Amniotic stem cell (primary cell): ENCODE measurements around the gene RPL35A.
"Not testable (repeated sequence)": the region's sequence is repeated elsewhere in the genome, so short reads cannot be mapped to it uniquely, and the experiment has no call there.

Experiments
- DNase-seq: peaks from one replicate; lab custom pipeline; 2025; lab: John Stamatoyannopoulos, UW

RPL35A gene

GRCh38 chr3:197949778-197950676 is at the start of gene RPL35A:
Gene RPL35A (plus strand): TSS chr3:197950190. CDS start chr3:197950968, 778 bp downstream.
- DNase-seq = peak; percentile 96

GRCh38 chr3:197901626-197902025 is 48.4 kb upstream of the RPL35A start:
- no peak for DNase-seq

- DNase-seq = peak; percentile 88
Observed at GRCh38 chr3:197906023-197906849, 43.8 kb upstream of the RPL35A start.

GRCh38 chr3:197906850-197907187 is 43.2 kb upstream of the RPL35A start:
- DNase-seq = no peak

GRCh38 chr3:197907196-197907595 is 42.8 kb upstream of the RPL35A start:
- no peak for DNase-seq

GRCh38 chr3:197908550-197908949 is 41.4 kb upstream of the RPL35A start:
- not testable (repeated sequence) for DNase-seq

- no peak for DNase-seq
Observed at GRCh38 chr3:197908957-197909701, 40.9 kb upstream of the RPL35A start.

GRCh38 chr3:197912741-197913476 is 37.1 kb upstream of the RPL35A start:
- peak; percentile 16 for DNase-seq

- DNase-seq = no peak
Observed at GRCh38 chr3:197913641-197914380, 36.2 kb upstream of the RPL35A start.

- DNase-seq = not testable (repeated sequence)
Observed at GRCh38 chr3:197921429-197922275, 28.3 kb upstream of the RPL35A start.

- no peak for DNase-seq
Observed at GRCh38 chr3:197926418-197926817, 23.6 kb upstream of the RPL35A start.

- not testable (repeated sequence) for DNase-seq
Observed at GRCh38 chr3:197927578-197927977, 22.4 kb upstream of the RPL35A start.

- DNase-seq = no peak
Observed at GRCh38 chr3:197936819-197937384, 13.1 kb upstream of the RPL35A start.

GRCh38 chr3:197940745-197941384 is 9.1 kb upstream of the RPL35A start:
- DNase-seq = no peak

GRCh38 chr3:197942956-197943556 is 6.9 kb upstream of the RPL35A start:
- no peak for DNase-seq

GRCh38 chr3:197949191-197949777 is 706 bp upstream of the RPL35A start:
- DNase-seq = no peak

- no peak for DNase-seq
Observed at GRCh38 chr3:197950677-197951061, 679 bp downstream of the RPL35A start.

GRCh38 chr3:197951392-197951990 is 1.5 kb downstream of the RPL35A start:
- no peak for DNase-seq
